ENCODE results near the gene CMSS1. TPM values are rescaled to one million over a fixed set of nuclear protein-coding genes. Genes with fewer than 3 reads are reported as not detected.
A peak's percentile ranks its signal among the peaks of the same experiment; 100 is the strongest.

The CMSS1 gene
- total and polyA plus RNA-seq, 2 of the 13 experiments (the other 11 are each of a cell fraction or from before 2014, with no cell fraction given) = 6.4 to 48.7 TPM

- peak; percentile 63 for TF ChIP-seq ZBTB25 (CRISPR knock-in tag; IDR thresholded peaks at IDR 0.05)
- peak; percentile 84; the same call in 1 of the 2 replicates for TF ChIP-seq RNF219 (CRISPR knock-in tag; IDR thresholded peaks at IDR 0.05)
- peak; percentile 47 for TF ChIP-seq KDM3A (CRISPR knock-in tag; IDR thresholded peaks at IDR 0.05; ENCODE audit: low read depth)
- peak; percentile 59; the same call in 1 of the 2 replicates for TF ChIP-seq ZNF788 (CRISPR knock-in tag; IDR thresholded peaks at IDR 0.05; ENCODE audit: borderline replicate concordance)
- peak; percentile 5; the same call in 1 of the 2 replicates for TF ChIP-seq KAT7 (CRISPR knock-in tag; IDR thresholded peaks at IDR 0.05; ENCODE audit: borderline replicate concordance)
- peak; percentile 89 for TF ChIP-seq RCOR2 (CRISPR knock-in tag; IDR thresholded peaks at IDR 0.05)
- TF ChIP-seq SAFB2 (CRISPR knock-in tag; IDR thresholded peaks at IDR 0.05; ENCODE audit: borderline replicate concordance, low read depth) = peak; percentile 71; the same call in 1 of the 2 replicates
- peak; percentile 97 for TF ChIP-seq PAXIP1 (CRISPR knock-in tag; conservative IDR thresholded peaks at IDR 0.05)
- no peak for TF ChIP-seq SYNCRIP (IDR thresholded peaks at IDR 0.05; ENCODE audit: insufficient read depth, low read depth, low read length)
- TF ChIP-seq RFX5 (IDR thresholded peaks at IDR 0.05; ENCODE audit: low read depth, low read length) = no peak
- no peak; the same call in 1 of the 2 replicates for TF ChIP-seq ZFY (CRISPR knock-in tag; IDR thresholded peaks at IDR 0.05)
- peak; percentile 58; the same call in 1 of the 2 replicates for TF ChIP-seq AFF4 (CRISPR knock-in tag; IDR thresholded peaks at IDR 0.05)
- TF ChIP-seq ZNF770 (CRISPR knock-in tag; IDR thresholded peaks at IDR 0.05) = 0 out of 2 replicates have a peak, but pooled peaks have one; percentile 17
Measured at GRCh38 chr3:99920481-99921376, 103.1 kb downstream of the CMSS1 start (continued).

Measured in HepG2 (cell line).